Heart right ventricle (tissue), 16 donors: ENCODE data around the gene ASB1. TPM values are rescaled to one million over a fixed set of nuclear protein-coding genes. Genes with fewer than 3 reads are reported as not detected.

Experiments
- ATAC-seq, 8 donors: fragments of 200-7000 bp; cut with Tn5 transposase; one replicate each; pipeline ENCODE4 v1.9.1; 2020; ENCODE audit warnings: mild to moderate bottlenecking in 8 of 8, moderate library complexity in 8 of 8, moderate number of reproducible peaks in 1 of 8
- DNase-seq, 2 donors: peaks; one replicate each; pipeline ENCODE4 v3.0.0-alpha.2; 2020
- H3K27ac ChIP-seq, 10 donors: fragments of 200-600 bp; sonication (generic) in 2 of 10; one replicate each; pipeline versions ENCODE4 v1.5.0 to v1.8.0; 2020 to 2022; ENCODE audit warnings: mild to moderate bottlenecking in 3 of 10
- H3K27me3 ChIP-seq, 7 donors: fragments of 200-600 bp; one replicate each; pipeline ENCODE4 v1.8.0; 2021 to 2022; ENCODE audit warnings: mild to moderate bottlenecking in 2 of 7
- H3K36me3 ChIP-seq, 9 donors: fragments of 200-600 bp; sonication (generic) in 1 of 9; one replicate each; pipeline versions ENCODE4 v1.5.0 to v1.8.0; 2020 to 2022; ENCODE audit warnings: mild to moderate bottlenecking in 2 of 9
- H3K4me1 ChIP-seq, 9 donors: fragments of 200-600 bp; sonication (generic) in 1 of 9; one replicate each; pipeline versions ENCODE4 v1.5.0 to v1.8.0; 2020 to 2022; ENCODE audit warnings: mild to moderate bottlenecking in 4 of 9
- H3K4me3 ChIP-seq, 10 donors: fragments of 200-600 bp; sonication (generic) in 2 of 10; one replicate each; pipeline versions ENCODE4 v1.5.0 to v1.8.0; 2020 to 2022; ENCODE audit warnings: mild to moderate bottlenecking in 7 of 10, moderate library complexity in 2 of 10
- H3K9me3 ChIP-seq, 11 donors: fragments of 200-600 bp in 10 of 11; sonication (generic) in 2 of 11; one replicate each; pipeline versions ENCODE4 v1.5.0 to v1.8.0; 2013 to 2022; ENCODE audit warnings: mild to moderate bottlenecking in 2 of 11, control low read depth in 1 of 11, moderate library complexity in 1 of 11
- CTCF ChIP-seq, 9 donors: fragments of 200-600 bp; sonication (generic) in 2 of 9; IDR thresholded peaks; one replicate each; pipeline versions ENCODE4 v1.5.0 to v1.8.0; 2021 to 2022; ENCODE audit warnings: antibody characterized with exemption in 9 of 9, mild to moderate bottlenecking in 5 of 9, moderate library complexity in 1 of 9
- WGBS, 2 donors: extraction: QIAGEN DNeasy Blood & Tissue Kit; methylation state at CpG; one replicate each; pipeline ENCODE4 v1.1.7; 2013; ENCODE audit warnings: inconsistent platforms in 1 of 2; 5-methylcytosine and 5-hydroxymethylcytosine counted together
- intact Hi-C, 10 donors: fragments of 100-400 bp; cut with DNase I; formaldehyde crosslinking; loops; one replicate each; pipeline versions ENCODE4 v1.11.1 to v1.14.2; 2022
- polyA plus RNA-seq, 2 donors: library from polyadenylated mRNA; stranded (reverse); fragments of 200-250 nt; gene quantifications; one replicate each; pipeline ENCODE4 v1.2.3, GENCODE V29; 2013
- total RNA-seq, 10 donors: library from RNA; stranded (reverse); fragmentation: NEBNext Ultra II Directional in 3 of 10; extraction: Animal tissue kit (Norgen Biotek cat#: 25700) in 3 of 10; gene quantifications; one replicate each; pipeline versions ENCODE4 v1.2.1 to v1.2.4, GENCODE V29; 2021 to 2023
- donor health status: Arrhythmogenic right ventricular cardiomyopathy.
- donor health status: ischemic (EF 13 %, LVEDD 7.1; RV severe dilation, severe dysfunction).
- donor health status: healthy with polysubstance abuse.
- donor health status: DM: no; HTN: yes; CAD: no.
- donor health status: DM: no; HTN: no; CAD: no.
- donor health status: ischemic (EF 25% LVEDD 6.9; RV normal size, moderate dysfunction).
- donor health status: ischemic (EF 25% LVEDD 5.7; RV mildly dilated, moderate dysfunction).
- donor health status: healthy.
- donor health status: DM: yes; HTN: yes; CAD: no.
- donor health status: Ischemic cardiomyopathy.
- donor health status: ischemic (EF 35%, LVEDD 5.7; RV mildly dilated, moderate dysfunction).
- donor health status: nonischemic (EF 11% LVEDD 7.7; RV severe dilation, severe dysfunction).
- donor health status: DM: yes; HTN: yes; CAD: no.
- donor health status: PGD.
- donor health status: ischemic (EF 29% LVEDD 5.4; RV normal size, mild dysfunction).
- donor health status: nonischemic (EF 23%, LVEDD 6.1; RV moderate dilation, normal function).

ASB1 gene
- total and polyA plus RNA-seq, 12 donors: 31.4 to 61.5 (median 49.5) TPM

GRCh38 chr2:238398577-238398976 lies 28.1 kb upstream of the ASB1 start:
- WGBS, 2 donors: 88 to 92% methylated on average over 6 of the region's 6 CpGs
- peaks cover 0 to 49% (median 8%) of the 10 kb centered on the region in 9 donors for H3K36me3 ChIP-seq
- ATAC-seq (no peak), DNase-seq (no peak)
- H3K27me3 ChIP-seq: no peaks in the 10 kb centered on the region
- intact Hi-C loops: loop anchor here in 1 of 10 donors (10.0 kb wide), 1 partner anchor 46 kb away; no protein-coding TSS in a partner anchor
- H3K4me1 ChIP-seq: no peaks in the 10 kb centered on the region
- no peak overlapping the region for H3K27ac ChIP-seq
- TF ChIP-seq CTCF (IDR thresholded peaks at IDR 0.05): no peak
- H3K9me3 ChIP-seq: no peaks in the 10 kb centered on the region
- no peak overlapping the region for H3K4me3 ChIP-seq

GRCh38 chr2:238399094-238399493 lies 27.6 kb upstream of the ASB1 start:
- H3K27ac ChIP-seq: no peak overlapping the region
- H3K4me1 ChIP-seq: no peaks in the 10 kb centered on the region
- H3K36me3 ChIP-seq: peaks cover 0 to 54% (median 8%) of the 10 kb centered on the region in 9 donors
- no peaks in the 10 kb centered on the region for H3K9me3 ChIP-seq
- no peak for TF ChIP-seq CTCF (IDR thresholded peaks at IDR 0.05)
- ATAC-seq: no peak
- H3K4me3 ChIP-seq: no peak overlapping the region
- intact Hi-C loops: loop anchor here in 1 of 10 donors (10.0 kb wide), 1 partner anchor 46 kb away; no protein-coding TSS in a partner anchor
- DNase-seq: no peak
- WGBS, 2 donors: 84 to 85% methylated on average over 2 of the region's 2 CpGs
- no peaks in the 10 kb centered on the region for H3K27me3 ChIP-seq

GRCh38 chr2:238401551-238401950 lies 25.2 kb upstream of the ASB1 start:
- no peak for ATAC-seq

GRCh38 chr2:238403632-238404405 lies 22.9 kb upstream of the ASB1 start:
- TF ChIP-seq CTCF (IDR thresholded peaks at IDR 0.05): no peak
- H3K4me3 ChIP-seq: no peak overlapping the region
- DNase-seq (no peak), ATAC-seq (no peak)
- H3K4me1 ChIP-seq: peaks cover 0 to 8% (median 0%) of the 10 kb centered on the region in 9 donors
- 94 to 96% methylated on average over 21 of the region's 21 CpGs for WGBS, 2 donors
- peaks cover 0 to 50% (median 5%) of the 10 kb centered on the region in 9 donors for H3K36me3 ChIP-seq
- H3K9me3 ChIP-seq: no peaks in the 10 kb centered on the region
- H3K27ac ChIP-seq: no peak overlapping the region
- H3K27me3 ChIP-seq: no peaks in the 10 kb centered on the region
- intact Hi-C loops: no loop called here

More at GRCh38 chr2:238401551-238401950, 25.2 kb upstream of the ASB1 start:
- H3K9me3 ChIP-seq: no peaks in the 10 kb centered on the region
- no peak for DNase-seq
- WGBS, 2 donors: 90 to 96% methylated on average over 8 of the region's 8 CpGs
- H3K36me3 ChIP-seq: peaks cover 0 to 55% (median 8%) of the 10 kb centered on the region in 9 donors
- intact Hi-C loops: no loop called here
- H3K4me3 ChIP-seq: no peak overlapping the region
- H3K27ac ChIP-seq: no peak overlapping the region
- H3K27me3 ChIP-seq: no peaks in the 10 kb centered on the region
- TF ChIP-seq CTCF (IDR thresholded peaks at IDR 0.05): no peak
- H3K4me1 ChIP-seq: no peaks in the 10 kb centered on the region
